ENCODE results near the gene ADIPOR1.
A peak's percentile ranks its signal among the peaks of the same experiment; 100 is the strongest.
"Not testable (repeated sequence)": the region's sequence is repeated elsewhere in the genome, so short reads cannot be mapped to it uniquely, and the experiment has no call there.

The ADIPOR1 gene, protein sequence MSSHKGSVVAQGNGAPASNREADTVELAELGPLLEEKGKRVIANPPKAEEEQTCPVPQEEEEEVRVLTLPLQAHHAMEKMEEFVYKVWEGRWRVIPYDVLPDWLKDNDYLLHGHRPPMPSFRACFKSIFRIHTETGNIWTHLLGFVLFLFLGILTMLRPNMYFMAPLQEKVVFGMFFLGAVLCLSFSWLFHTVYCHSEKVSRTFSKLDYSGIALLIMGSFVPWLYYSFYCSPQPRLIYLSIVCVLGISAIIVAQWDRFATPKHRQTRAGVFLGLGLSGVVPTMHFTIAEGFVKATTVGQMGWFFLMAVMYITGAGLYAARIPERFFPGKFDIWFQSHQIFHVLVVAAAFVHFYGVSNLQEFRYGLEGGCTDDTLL

DNA sequence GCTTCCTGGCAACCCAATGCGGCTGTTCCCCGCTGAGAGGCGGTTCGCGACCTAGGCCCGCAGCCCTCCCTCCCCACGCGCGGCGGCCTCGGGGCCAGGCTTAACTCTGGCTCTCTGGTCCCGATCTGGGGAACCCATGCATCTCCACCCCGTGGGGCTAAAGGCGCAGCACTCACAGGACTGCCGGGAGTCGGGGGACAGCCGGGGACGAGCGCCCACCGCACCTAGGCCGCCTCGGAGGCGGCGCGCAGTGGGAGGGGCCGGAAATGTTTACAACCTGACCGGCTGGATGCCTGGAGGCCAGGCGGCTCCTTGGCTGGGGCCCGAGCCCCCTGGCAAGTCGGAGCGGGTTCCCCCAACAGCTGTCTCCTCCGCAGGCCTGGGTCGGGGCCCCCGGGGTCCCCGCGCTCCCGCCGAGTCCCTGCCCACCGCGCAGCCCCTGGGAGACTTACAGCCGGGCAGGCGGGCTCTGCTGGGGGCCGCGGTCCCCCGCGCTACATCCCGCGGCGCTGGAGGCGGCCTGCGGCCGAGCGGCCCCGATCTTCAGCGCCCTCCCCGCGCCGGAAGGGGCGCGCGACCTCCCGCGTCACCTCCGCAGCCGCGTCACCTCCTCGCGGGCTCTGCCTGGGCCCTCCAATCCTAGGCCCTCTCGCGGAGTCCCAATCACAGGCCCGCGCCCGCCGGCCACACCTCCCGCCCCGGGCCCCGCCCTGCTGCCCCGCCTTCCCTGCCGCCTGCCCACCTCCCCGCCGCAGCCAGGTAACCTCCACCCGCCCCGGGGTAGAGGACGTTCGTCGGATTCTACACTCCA, at the start of gene ADIPOR1:
TSS of gene ADIPOR1 (minus strand) at position 580 of the 811 bp plus-strand sequence. CDS start 7,242 bp downstream, outside the sequence.
- DNase-seq (ENCODE audit: low spot score): peak; percentile 86

DNA sequence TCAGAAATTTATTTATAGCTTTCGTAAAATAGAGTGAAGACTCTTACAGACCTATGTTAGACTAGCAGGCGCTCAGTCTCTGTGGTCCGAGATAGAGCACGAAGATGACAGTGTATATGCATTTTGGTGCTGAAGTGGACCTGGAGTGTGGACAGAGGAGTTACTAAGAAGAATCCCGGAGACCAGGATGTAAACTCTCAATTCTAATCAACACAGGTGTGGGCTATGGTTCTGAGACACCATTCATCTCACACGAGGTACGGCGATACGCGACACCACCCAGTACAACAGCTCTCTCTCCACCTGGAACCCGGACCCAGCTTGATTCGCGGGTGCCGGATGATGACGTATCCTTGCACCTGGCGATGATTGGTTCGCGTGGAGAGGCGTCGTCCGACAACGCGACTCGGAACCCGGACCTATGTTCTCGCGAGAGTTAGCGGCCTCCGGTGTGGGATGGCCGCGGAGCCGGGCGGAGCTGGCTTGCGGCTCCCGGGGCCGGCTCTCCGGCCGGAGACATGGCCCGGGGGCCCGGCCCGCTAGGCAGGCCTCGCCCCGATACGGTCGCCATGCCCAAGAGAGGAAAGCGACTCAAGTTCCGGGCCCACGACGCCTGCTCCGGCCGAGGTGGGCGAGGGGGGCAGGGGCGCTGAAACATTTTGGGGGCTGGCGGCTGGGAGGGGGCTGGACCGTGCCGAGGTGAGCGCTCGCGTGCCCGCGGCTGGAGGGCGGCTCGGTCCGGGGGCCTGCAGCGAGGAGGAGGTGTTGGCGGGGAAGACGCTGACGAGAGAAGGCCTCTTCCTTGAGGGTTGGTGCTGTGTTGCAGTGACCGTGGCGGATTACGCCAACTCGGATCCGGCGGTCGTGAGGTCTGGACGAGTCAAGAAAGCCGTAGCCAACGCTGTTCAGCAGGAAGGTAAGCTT, 49.1 kb upstream of the ADIPOR1 start, which contains the start of gene TMEM183A:
TSS of gene TMEM183A (plus strand) at position 427 of the 924 bp plus-strand sequence. CDS start at position 519, 92 bp downstream.
- peak; percentile 97 for DNase-seq (ENCODE audit: low spot score)

DNA sequence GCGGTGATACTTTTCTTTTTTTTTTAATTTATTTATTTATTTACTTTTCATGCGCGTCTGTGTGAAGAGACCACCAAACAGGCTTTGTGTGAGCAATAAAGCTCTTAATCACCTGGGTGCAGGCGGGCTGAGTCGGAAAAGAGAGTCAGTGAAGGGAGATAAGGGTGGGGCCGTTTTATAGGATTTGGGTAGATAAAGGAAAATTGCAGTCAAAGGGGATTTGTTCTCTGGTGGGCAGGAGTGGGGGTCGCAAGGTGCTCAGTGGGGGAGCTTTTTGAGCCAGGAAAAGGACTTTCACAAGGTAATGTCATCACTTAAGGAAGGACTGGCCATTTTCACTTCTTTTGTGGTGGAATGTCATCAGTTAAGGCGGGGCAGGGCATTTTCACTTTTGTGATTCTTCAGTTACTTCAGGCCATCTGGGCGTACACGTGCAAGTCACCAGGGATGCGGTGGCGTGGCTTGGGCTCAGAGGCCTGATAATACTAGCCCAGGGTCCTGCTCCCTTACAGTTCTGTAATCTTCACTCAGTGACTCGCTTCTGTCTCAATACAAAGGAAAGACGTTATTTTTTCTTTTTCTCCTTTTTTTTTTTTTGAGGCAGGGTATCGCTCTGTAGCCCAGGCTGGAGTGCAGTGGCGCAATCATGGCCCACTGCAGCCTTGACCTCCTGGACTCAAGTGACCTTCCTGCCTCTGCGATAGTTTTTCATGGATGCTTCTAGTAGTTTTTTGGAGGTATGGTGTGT, 47.5 kb upstream of the ADIPOR1 start:
- not testable (repeated sequence) for DNase-seq (ENCODE audit: low spot score)

DNA sequence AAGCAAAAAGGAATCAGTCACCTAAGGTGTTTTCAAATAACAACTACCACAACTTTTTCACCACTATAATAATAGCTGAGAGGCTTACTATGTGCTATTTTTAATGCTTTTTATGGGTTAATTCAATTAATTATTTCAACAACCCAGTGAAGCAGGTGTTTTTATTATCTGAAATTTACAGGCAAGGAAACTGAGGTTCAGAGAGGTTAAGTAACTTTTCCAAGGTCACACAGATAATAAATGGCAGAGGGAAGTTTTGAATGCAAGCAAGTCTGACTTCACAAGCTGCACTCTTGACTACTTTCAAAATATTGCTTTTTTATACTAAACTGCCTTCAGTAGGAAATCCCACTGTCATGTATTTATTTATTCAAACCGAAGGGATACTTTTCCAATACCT, 44.8 kb upstream of the ADIPOR1 start:
- no peak for DNase-seq (ENCODE audit: low spot score)

DNA sequence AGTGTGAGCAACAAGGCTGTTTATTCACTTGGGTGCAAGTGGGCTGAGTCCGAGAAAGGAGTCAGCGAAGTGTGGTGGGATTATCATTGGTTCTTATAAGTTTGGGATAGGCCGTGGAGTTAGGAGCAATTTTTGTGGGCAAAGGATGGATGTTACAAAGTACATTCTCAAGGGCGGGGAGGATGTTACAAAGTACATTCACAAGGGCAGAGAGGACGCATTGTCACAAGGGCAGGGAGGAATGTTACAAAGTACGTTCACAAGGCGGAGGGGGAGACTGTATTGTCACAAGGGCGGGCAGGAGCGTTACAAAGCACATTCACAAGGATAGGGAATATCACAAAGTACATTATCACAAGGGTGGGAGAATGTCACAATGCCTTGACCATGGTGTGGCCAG, 43.9 kb upstream of the ADIPOR1 start:
- DNase-seq (ENCODE audit: low spot score): no peak

DNA sequence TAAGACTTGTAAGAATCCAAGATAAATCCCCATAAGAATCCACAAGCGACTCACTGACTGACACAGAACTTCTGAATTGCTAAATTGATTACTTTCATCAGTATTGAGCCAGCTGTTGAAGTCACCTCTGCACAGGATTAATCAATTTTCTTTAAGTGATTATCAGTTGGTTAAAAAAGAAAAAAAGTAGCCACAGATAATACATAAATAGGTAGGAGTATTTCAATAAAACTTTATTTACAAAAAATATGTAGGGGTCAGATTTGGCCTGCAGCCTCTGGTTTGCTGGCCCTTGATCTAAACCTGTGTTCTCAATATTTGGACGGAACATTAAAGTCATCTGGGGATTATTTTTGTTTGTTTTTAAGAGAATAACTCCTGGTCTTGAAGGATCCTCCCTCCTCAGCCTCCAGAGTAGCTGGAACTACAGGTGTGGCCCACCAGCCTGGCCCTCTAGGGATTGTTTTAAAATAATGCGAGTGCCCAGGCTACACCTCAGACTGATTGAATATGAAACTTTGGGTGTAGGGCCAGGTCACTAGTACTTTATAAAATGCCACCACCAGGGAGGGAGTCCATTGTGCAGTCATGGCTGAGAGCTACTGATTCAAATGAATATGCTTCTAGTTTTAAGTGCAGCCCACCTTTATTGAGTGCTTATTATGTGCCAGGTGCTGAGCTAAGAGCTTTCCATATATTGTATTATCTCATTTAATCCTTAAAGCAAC, 42.3 kb upstream of the ADIPOR1 start:
- DNase-seq (ENCODE audit: low spot score): no peak

DNA sequence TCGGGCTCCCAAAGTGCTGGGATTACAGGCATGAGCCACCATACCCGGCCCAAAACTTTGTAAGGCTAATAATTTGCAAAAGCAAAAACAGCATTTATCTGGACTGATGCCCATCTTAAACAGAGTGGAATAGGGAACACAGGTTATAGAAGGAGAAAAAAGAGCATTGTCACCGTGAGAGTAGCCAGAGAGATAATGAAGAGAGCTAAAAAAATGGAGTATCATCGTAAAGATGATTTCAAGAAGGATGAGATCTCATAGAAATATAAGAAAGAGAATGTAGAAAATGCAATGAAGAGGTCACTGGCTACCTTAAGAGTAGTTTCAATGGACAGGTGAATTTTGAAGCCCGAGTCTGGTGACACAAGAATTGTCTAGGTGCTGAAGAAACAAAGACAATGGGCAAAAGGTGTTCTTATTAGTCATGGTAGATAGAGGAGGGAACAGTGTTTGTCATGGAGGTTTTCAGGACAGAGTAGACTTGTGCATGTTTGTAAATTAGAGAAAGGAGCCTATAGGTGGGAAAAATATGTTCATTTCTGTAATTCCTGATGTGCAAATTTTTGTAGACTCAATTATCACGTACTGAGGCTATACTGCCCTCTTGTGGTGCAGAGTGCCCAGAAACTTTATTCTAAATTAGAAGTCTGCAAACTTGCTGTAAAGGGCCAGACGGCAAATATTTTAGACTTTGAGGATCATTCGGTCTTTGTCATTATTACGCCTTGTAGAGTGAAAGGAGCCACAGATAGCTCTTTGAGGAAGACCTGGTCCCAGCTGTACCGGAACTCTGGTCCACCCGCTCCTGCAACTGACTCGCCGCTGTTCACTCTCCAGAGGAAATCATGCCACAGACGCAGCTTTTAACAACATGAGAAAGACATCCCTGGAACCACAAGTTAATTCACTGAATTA, 41.0 kb upstream of the ADIPOR1 start:
- DNase-seq (ENCODE audit: low spot score): peak; percentile 74

DNA sequence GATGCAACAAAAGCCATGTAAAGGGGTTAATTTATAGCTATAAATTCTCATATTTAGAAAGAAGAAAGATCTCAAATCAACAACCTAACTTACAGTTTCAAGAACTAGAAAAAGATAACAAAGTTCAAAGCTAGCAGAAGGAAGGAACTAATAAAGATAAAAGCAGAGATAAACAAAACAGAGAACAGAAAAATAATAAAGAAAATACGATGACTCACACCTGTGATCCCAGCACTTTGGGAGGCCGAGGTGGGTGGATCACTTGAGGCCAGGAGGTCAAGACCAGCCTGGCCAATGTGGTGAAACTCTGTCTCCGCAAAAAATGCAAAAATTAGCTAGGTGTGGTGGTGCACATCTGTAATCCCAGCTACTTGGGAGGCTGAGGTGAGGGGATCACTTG, 36.6 kb upstream of the ADIPOR1 start:
- DNase-seq (ENCODE audit: low spot score): no peak

DNA sequence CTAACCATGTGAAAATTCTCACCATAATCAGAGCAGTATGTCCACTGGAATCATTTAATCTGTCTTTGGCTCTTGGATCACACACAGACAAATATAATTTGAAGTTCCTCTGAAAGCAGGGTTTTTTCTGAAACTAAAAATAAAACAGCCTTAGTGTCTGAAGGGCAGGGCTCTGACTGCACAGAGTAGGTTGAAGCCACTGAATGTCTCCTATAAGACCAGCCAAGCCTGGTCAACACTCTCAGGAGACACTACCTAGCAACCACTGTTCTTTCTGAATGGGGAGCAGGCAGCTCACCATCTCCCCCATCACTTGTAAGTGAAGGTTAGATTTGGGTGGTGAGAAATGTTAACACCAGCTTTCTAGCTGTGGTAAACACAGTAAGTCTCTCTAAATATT, 33.0 kb upstream of the ADIPOR1 start:
- no peak for DNase-seq (ENCODE audit: low spot score)

DNA sequence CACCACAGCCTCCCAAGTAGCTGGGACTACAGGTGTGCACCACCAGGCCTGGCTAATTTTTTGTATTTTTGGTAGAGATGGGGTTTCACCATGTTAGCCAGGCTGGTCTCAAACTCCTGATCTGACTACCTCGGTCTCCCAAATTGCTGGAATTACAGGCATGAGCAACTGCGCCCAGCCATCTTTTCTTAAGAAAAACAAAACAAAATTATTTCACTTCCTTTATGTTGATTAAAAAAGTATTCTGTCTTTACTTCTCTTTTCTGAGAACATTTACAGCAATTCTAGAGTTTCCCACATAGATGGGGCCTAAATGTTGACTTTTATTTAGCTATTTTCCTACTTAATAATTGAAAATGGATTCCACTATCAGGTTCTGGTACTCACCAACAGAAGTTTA, 31.8 kb upstream of the ADIPOR1 start:
- no peak for DNase-seq (ENCODE audit: low spot score)

DNA sequence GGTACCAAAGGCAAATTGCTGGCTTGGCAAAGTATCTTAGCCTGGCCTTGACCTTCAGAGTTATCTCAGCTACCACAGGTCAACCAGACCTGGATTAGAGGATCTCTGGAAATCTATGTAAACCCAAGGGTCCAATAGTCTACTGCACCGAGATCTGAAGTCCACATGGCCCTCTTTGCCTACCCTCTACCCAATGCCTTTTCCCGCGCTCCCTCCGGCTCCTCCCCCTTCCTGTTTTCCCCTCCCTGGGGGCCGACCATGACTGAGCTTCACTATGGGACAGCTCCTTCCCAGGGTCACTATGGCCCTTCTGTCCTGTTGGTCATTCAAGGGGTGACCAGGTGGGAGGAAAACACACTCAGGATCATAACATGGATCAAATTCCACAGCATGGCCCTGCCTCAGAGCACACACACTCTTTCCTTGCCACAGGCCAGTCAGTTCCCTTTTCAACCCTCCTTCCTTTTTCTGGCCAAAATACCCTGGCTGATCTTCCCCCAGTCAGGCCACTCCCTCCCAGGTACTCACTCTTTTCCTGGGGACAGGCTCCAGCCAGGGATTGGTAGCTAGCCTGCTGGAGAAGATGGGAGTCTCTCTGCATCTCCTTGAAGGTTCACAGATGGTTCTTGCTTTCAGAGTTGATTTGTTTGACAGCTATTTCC, 29.9 kb upstream of the ADIPOR1 start:
- DNase-seq (ENCODE audit: low spot score): no peak

DNA sequence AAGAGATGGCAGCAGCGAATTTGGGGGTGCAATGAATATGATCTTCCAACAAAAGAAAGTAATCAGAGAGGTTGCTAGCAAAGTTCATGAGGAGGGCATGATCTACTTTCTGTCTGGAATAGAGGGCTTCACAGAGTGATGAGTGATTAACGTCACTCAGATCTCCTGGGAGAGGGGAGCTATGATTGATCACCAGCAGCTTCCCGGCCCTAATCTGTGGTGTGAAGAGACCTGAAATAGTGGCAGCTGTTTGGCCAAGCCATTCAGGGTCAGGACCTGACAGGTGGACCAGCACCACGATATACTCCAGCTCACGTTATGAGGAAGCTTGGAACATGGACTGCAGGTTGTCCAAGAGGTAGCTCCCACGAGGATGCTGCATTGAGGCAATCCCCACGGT, 29.1 kb upstream of the ADIPOR1 start:
- DNase-seq (ENCODE audit: low spot score): no peak

DNA sequence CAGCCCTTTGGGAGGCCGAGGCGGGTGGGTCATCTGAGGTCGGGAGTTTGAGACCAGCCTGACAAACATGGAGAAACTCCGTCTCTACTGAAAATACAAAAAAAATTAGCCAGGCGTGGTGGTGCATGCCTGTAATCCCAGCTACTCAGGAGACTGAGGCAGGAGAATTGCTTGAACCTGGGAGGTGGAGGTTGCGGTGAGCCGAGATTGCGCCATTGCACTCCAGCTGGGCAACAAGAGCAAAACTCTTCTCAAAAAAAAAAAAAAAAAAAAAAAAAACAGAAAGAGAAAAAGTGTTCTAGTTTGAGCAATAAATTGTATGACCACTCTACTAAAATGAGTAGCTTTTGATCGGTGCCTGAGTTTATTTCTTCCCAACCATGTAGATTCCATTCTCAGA, 28.0 kb upstream of the ADIPOR1 start:
- not testable (repeated sequence) for DNase-seq (ENCODE audit: low spot score)

DNA sequence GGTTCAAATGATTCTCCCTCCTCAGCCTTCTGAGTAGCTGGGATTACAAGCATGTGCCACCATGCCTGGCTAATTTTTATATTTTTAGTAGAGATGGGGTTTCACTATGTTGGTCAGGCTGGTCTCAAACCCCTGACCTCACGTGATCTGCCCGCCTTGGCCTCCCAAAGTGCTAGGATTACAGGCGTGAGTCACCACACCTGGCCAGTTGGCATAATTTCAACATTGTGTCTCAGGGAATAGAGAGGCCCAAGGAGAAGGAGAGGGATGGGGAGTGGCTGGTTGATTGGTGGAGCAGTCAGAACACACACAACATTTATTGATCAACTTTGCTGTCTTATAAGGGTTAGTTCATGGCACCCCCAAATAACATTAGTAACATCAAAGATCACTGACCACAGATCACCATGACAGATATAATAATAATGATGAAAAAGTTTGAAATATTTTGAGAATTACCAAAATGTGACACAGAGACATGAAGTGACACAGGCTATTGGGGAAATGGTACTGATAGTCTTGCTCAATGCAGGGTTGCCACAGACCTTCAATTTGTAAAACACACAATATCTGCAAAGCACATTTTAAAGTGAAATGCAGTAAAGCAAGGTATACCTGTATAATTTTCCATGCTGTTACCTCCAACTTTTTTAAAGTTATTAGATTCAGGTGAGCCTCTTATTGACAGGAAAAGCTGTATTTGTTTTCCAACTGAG, 24.8 kb upstream of the ADIPOR1 start:
- no peak for DNase-seq (ENCODE audit: low spot score)

DNA sequence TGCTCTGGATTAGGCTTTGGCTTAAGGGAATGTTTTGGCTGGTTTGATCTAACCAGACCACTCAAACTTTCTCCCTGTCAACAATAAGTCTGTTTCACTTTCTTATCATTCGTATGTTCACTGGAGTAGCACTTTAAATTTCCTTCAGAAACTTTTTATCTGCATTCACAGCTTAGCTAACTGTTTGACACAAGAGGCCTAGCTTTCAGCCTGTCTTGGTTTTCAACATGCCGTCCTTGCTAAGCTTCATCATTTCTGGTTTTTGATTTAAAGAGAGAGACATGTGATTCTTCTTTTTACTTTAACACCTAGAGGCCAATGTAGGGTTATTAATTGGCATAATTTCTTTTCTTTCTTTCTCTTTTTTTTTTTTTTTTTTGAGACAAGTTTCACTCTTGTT, 23.8 kb upstream of the ADIPOR1 start:
- DNase-seq (ENCODE audit: low spot score): no peak

DNA sequence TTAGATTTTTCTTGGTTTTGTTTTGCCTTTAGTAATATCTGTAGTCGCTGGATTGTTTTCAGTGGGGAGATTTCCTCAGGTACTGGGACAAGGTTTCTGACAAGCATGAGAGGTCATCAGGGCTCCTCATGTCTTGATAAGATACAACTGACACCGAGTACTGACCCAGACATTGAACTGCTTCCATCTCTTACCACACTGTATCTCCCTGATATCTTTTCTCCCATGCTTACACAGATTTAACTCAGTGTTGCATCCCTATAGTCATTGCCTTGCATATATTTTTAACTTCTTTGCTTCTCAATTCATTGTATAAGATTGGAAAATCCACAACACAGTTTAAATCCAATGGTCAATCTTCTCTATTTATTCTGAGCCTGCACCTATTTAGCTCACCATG, 21.3 kb upstream of the ADIPOR1 start:
- no peak for DNase-seq (ENCODE audit: low spot score)

DNA sequence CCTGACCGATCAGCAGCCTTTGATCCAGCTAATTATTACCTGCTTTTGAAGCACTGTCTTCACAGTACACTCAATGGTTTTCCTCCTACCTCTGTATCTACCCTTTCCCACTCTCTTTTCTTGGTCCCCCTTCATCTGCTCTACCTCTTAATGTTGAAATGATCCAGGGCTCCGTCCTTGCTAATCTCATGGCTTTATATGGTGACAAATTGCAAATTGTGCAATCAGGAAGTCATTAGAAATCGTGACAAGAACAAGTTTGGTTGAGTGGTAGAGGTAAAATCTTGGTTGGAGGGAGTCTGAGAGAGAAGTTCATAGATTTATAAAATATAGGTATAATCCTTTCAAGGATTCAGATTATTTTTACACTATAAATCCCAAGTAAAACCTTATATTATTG, 18.5 kb upstream of the ADIPOR1 start:
- DNase-seq (ENCODE audit: low spot score): no peak

DNA sequence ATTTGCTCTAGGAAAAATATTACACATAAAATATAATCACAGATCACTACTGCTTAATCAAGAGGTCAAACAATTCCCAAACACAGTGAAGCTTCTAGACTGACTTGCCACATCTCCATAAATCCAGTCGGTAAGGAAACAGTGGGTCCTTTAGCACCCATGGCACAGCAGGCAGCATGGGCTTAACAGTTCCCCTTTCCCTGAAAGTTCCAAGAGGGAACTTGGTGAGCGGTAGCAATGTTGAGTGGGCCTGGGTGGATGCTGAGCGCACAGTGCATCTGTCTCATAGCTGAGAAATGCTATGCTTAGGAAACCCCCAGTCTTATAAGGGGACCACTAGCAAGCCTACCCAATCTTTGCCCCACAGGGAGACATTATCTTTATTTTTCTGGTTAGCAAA, 16.7 kb upstream of the ADIPOR1 start:
- DNase-seq (ENCODE audit: low spot score): no peak
